GM21381 (cell line): Measurements from ENCODE around the gene OSGIN1.
A peak's percentile ranks its signal among the peaks of the same experiment; 100 is the strongest.

Source experiments
- ATAC-seq: cut with Tn5 transposase; IDR thresholded peaks from one replicate; pipeline ENCODE4 v1.9.1; 2021; ENCODE audit warnings: mild to moderate bottlenecking, moderate library complexity; ENCODE audit not compliant: unreplicated experiment

OSGIN1 gene

GRCh38 chr16:83952940-83953795 is at the start of gene OSGIN1:
OSGIN1 (plus strand) TSS chr16:83953240; CDS start chr16:83957672, 4,432 bp downstream.
- peak; percentile 89 for ATAC-seq

DNA sequence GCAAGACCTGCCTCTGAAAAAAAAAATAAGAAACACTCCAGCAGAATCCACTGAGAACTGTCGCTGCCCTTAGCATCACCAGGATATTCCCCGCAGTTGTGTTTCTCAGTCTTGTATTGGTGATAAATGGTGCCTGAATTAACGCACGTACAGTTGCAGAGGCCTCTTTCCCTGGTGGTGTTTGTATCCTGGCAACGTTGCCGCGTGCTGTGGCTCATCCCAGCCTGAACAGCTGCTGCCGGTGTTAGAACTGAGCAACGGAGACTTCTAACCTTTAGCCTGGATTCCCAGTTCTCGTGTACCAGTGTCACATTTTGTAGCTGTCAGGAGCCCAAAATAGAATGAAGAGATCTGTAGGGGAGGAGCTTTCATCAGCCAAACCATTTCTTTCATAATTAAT is 49.3 kb upstream of the OSGIN1 start:
- ATAC-seq, result no peak

DNA sequence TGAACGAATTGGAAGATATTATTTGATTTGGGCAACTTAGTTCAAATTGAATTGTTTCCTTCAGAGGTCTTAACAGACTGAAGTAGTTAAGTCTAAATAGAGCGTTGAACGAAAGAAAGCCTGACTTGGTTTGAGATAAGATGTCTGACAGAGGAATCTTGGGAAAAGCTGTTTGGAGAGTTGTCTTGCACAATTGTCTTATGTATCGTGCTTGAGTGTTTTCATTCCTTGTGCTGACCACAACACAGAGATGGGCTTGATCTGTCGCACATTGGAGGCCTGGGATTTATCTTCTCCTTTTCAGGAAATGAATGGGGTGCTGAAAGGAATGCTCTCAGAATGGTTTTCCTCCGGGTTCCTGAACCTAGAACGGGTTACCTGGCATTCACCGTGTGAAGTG is 46.4 kb upstream of the OSGIN1 start:
- ATAC-seq, result no peak

- no peak for ATAC-seq
Measured at GRCh38 chr16:83907111-83907510, 45.9 kb upstream of the OSGIN1 start.

DNA sequence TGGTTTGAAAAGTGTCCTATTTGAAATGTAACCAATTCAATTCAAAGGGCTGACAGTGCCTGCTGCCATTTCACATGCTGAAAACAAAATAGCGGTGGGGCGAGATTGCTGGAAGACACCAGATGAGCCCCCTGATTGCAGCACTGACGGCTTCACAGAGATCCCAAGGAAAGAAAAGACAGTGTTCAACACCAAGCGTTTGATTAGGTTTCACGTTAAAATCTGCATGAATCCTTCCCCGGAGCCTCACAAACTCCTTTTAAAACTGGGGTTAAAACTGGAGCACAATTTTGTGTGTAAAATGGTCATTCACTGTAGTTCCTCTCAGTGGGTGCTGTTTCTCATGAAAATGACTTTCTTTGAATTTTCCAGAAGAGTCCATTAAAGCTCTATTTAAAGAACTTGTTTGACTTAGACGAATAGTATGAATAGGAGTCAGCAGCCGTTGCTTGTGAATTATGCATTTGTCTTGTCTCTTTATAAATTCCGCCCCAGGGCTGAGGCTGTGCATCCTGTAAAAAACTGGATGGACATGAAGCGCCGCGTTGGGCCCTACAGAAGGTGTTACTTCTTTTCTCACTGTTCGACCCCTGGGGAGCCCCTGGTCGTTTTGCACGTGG is 45.3 kb upstream of the OSGIN1 start:
- no peak for ATAC-seq

GRCh38 chr16:83908798-83909197 is 44.2 kb upstream of the OSGIN1 start:
- no peak for ATAC-seq

DNA sequence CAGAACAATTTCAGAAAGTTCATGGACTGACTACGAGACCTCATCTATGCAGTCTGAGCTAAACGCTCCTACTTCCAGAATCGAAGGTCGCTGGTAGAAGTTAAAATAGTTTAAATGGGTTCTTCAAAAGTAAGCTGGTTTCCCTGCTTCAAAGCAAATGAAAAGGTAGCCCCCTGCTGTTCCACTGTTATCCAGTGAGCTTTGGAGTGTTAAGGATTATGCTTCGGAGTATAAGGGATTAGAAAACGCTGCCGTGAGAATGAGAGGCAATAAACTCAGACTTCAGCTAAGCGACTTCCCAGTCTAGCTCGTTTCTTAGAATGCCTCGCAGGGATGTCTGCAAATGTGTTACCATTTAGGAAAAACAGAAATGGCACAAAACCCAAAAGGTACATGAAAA is 41.8 kb upstream of the OSGIN1 start:
- no peak for ATAC-seq

DNA sequence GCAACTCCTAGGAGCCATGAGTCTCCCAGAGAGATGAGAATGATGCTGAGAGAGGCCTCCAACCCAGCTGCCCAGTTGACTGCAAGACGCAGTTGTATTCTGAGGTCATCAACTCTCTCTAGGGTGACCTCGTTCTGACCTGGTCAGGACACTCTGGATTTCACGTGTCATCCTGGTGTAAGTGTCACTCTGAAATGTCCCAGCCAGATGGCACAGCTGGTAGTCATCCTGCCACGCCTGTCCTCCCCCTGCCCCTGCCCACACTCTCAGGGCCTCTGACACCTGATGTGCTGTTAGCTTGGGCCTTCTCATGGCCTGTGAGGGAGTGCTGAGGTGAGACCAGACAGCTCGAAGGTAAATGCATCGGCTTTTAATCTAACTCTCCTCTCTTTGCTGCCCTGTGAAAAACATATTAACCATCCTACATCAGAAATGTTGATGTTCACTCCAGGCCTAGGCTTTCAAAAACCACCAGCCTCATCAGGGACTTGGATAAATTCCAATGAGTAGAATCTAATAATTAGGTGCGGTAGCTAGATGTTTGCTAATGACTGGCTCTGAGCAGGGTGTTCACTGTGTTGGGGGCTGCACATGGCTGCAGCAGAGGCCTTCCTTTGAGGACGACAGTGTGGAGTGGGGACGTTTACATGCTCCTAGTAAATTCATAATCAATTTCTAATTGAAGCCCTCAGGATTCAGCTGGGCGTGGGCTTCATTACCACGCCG is 40.4 kb upstream of the OSGIN1 start:
- ATAC-seq, result no peak

- ATAC-seq, result no peak
Measured at GRCh38 chr16:83913245-83913633, 39.8 kb upstream of the OSGIN1 start.

DNA sequence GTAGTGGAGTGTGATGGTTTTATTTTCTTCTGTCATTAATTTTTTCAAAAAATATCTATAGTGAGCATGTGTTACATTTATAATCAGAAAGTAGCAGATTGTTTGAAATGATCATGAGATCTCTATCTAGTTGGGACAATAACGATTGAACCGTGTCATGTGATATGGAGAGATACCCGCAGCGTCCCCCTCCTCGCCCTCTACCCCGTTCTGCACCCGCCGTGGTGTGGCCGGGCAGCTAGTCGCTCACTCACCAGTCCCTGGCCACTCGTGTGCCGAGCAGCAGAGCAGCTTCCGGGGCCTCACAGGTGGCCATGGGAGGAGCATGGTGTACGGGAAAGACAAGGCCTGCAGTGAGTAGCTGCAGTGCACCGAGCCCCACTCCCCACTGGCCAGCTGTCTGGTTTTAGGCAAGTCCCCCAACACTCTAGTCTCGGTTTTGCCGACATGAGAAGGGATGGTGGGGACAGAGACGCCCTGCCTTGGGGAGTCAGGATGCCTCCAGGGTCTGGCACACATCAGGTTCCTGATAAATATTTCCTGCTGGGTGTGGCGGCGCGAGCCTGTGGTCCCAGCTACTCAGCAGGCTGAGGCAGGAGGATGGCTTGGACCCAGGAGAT is 38.8 kb upstream of the OSGIN1 start:
- ATAC-seq, result no peak

DNA sequence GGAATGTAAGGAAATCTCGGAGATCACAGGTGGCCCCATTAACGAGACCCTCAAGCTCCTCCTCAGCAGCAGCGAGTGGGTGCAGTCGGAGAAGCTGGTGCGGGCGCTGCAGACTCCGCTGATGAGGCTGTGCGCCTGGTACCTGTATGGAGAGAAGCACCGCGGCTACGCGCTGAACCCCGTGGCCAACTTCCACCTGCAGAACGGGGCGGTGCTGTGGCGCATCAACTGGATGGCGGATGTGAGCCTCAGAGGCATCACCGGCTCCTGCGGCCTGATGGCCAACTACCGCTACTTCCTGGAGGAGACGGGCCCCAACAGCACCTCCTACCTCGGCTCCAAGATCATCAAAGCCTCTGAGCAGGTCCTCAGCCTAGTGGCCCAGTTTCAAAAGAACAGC is 38.0 kb upstream of the OSGIN1 start:
- ATAC-seq, result no peak

DNA sequence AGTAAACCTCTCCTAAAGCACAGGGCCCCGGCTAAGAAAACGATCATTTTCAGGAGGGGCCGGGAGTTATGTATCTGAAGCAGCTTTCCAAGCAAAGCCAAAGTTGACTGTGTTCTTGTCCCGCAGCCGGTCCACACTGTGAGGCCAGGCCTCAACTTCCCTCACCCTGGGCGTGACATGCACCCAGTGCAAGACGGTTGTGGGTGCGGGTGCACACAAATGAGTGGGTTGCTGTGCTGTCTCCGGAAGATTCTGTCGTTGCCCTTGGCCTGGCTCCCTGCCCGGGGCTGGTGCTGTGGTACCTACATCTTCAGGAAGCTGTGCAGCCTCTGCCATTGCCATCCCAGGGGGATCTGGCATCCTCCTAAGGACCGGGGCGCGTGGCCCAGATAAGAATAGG is 37.5 kb upstream of the OSGIN1 start:
- no peak for ATAC-seq

- ATAC-seq, result no peak
Measured at GRCh38 chr16:83917152-83918120, 35.6 kb upstream of the OSGIN1 start.

- no peak for ATAC-seq
Measured at GRCh38 chr16:83920894-83921491, 32.0 kb upstream of the OSGIN1 start.

GRCh38 chr16:83923581-83924365 is 29.3 kb upstream of the OSGIN1 start:
- no peak for ATAC-seq

DNA sequence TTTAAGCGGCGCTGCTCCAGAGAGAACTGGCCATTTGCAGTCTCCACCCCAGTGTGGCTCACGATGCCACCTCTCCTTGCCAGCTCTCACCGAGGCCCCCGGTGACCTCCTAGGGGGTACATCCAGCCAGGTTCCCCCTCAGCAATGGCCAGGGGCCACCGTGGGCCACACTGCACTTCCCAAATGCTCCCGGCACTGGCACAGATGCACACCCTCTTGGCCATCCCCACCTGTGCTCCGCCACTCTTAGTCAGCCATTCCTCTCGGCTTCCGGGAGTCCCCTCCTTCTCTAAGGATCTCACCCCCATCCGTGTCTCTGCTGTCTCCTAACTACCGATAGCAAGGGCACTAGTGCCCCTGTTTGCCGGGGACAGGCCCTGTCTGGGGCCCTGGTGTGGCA is 28.4 kb upstream of the OSGIN1 start:
- no peak for ATAC-seq

DNA sequence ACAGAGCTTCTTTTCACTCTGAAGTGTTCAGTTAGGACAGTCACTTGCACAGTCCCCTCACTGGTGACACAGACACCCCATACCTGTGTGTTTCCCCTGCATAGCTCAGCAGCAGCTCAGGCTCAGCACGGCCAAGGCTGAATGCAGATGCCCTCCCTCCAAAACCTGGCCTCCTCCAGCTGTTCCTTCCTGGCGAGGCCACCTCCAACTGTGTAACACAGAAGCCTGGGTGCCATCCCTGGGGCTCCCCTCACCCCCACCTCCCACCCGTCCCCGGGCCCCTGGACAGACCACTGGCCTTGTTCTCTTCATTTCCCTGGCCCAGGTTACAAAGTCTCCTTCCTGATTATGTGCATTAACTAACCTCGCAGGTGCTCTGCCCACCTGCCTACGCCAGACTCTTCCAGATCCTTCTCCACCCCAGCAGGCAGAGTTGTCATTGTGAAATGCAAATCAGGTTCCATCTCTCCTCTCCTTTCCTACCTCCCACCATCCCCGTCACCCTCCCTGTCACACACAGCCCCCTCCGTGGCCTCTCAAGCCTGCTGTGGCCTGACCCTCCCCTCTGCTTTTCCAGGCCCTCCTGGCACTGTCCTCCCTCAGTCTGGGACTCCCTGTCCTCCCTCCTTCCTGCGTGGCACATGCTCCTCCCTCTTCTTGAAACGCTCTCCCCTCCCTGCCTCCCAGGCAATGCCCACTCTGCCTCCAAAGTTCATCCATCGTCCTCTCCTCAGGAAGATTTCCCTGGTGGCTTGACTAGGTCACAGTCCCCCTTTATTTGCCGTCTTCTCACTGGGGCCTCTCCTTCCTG is 27.7 kb upstream of the OSGIN1 start:
- ATAC-seq, result no peak
